Calu3 (cell line): ENCODE results near the gene PRSS35. TPM values are rescaled to one million over a fixed set of nuclear protein-coding genes. Genes with fewer than 3 reads are reported as not detected.

Experiments
- BruUV-seq: library from RNA; stranded (reverse); fragments of 400-500 nt; replicated peaks from 2 replicates; lab custom pipeline; 2021; lab: Mats Ljungman, UMichigan
- CTCF ChIA-PET: fragments of 300-600 bp; sonication (Branson Sonifier 250); formaldehyde crosslinking; loops from one replicate; lab custom pipeline; 2022; ENCODE audit warnings: antibody characterized with exemption; lab: Charles Lee
- DNase-seq: peaks from one replicate; pipeline ENCODE4 v3.0.0; 2022
- H3K27ac Mint-ChIP-seq: one replicate; pipeline ENCODE4 v1.8.0; 2022; ENCODE audit warnings: mixed read lengths; ENCODE audit not compliant: unreplicated experiment
- H3K27me3 Mint-ChIP-seq: one replicate; pipeline ENCODE4 v1.8.0; 2022; ENCODE audit warnings: mixed read lengths; ENCODE audit not compliant: unreplicated experiment
- H3K36me3 Mint-ChIP-seq: one replicate; pipeline ENCODE4 v1.8.0; 2022; ENCODE audit warnings: mild to moderate bottlenecking, moderate library complexity, mixed read lengths; ENCODE audit not compliant: insufficient read depth, unreplicated experiment
- H3K4me1 Mint-ChIP-seq: one replicate; pipeline ENCODE4 v1.8.0; 2022; ENCODE audit warnings: mild to moderate bottlenecking, low read depth, mixed read lengths; ENCODE audit not compliant: unreplicated experiment
- H3K4me3 Mint-ChIP-seq: one replicate; pipeline ENCODE4 v1.8.0; 2022; ENCODE audit warnings: mild to moderate bottlenecking, low read depth, moderate library complexity, mixed read lengths; ENCODE audit not compliant: unreplicated experiment
- H3K9me3 Mint-ChIP-seq: one replicate; pipeline ENCODE4 v1.8.0; 2022; ENCODE audit warnings: low read depth, mixed read lengths; ENCODE audit not compliant: unreplicated experiment
- intact Hi-C: fragments of 100-400 bp; cut with micrococcal nuclease; formaldehyde crosslinking; loops from one replicate; pipeline ENCODE4 v1.10.0; 2022; ENCODE audit not compliant: unreplicated experiment
- total RNA-seq: library from RNA; stranded (reverse); gene quantifications from 2 replicates; pipeline ENCODE4 v1.2.3, GENCODE V29; 2022
- TF ChIP-seq, protein P1 (sequence below): fragments of 200-600 bp; IDR thresholded peaks from one replicate; pipeline ENCODE4 v1.8.0; 2022; ENCODE audit warnings: antibody characterized with exemption; ENCODE audit not compliant: unreplicated experiment

The PRSS35 gene
- total RNA-seq, 1 experiment from 2014 or later = not detected

DNA sequence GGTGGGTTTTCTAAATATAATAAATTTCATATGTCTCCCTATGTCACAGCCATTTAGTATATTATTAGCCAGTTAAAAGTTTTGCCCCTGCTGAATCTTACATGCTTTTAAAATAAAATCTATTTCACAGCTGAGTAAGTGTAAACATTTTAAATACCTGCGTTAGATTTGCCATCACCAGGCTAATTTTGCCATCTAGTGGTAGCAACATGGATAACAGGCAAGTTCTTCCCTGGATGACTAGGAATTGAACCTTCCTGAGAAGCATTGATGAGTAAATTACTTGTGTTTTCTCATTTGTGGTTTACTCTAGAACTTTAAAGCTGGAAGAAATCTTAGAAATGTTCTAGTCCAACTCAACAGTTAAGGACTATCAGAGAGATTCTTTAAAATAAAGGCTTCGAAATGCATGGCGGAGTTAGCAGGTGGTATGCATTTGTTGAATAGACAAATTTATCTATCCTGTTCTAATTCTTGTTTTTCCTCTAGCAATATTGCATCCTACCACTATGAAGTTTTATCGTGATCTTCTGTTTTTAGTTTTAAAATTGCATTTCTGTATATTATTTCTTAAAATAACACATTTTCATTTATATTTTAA, 2.6 kb downstream of the PRSS35 start:
- TF ChIP-seq, protein P1, sequence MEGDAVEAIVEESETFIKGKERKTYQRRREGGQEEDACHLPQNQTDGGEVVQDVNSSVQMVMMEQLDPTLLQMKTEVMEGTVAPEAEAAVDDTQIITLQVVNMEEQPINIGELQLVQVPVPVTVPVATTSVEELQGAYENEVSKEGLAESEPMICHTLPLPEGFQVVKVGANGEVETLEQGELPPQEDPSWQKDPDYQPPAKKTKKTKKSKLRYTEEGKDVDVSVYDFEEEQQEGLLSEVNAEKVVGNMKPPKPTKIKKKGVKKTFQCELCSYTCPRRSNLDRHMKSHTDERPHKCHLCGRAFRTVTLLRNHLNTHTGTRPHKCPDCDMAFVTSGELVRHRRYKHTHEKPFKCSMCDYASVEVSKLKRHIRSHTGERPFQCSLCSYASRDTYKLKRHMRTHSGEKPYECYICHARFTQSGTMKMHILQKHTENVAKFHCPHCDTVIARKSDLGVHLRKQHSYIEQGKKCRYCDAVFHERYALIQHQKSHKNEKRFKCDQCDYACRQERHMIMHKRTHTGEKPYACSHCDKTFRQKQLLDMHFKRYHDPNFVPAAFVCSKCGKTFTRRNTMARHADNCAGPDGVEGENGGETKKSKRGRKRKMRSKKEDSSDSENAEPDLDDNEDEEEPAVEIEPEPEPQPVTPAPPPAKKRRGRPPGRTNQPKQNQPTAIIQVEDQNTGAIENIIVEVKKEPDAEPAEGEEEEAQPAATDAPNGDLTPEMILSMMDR = peak; percentile 83
- intact Hi-C loops = loop anchor here (1.0 to 2.0 kb wide), 2 partner anchors 293 to 448 kb away; partner anchors contain the start of gene DOP1A
- peaks cover 9% of the 10 kb centered on the region for H3K36me3 Mint-ChIP-seq
- H3K9me3 Mint-ChIP-seq = no peaks in the 10 kb centered on the region
- H3K27ac Mint-ChIP-seq = no peak overlapping the region
- no peaks in the 10 kb centered on the region for H3K4me1 Mint-ChIP-seq
- BruUV-seq = no TSS peak
- H3K27me3 Mint-ChIP-seq = no peaks in the 10 kb centered on the region
- no peak overlapping the region for H3K4me3 Mint-ChIP-seq
- CTCF ChIA-PET = interaction anchor here (0.8 to 2.7 kb wide), 5 partner anchors 96 to 447 kb away, joined by 3 to 15 read pairs (median 4); partner anchors contain the start of gene DOP1A
- peak; percentile 56 for DNase-seq

- Mint-ChIP-seq H3K4me1 (no peaks in the 10 kb centered on the region), H3K9me3 (no peaks in the 10 kb centered on the region), H3K27me3 (no peaks in the 10 kb centered on the region), H3K27ac (no peak overlapping the region), H3K36me3 (peaks cover 1% of the 10 kb centered on the region), H3K4me3 (no peak overlapping the region)
- no TSS peak for BruUV-seq
- DNase-seq = no peak
- TF ChIP-seq, protein P1 = no peak
- CTCF ChIA-PET = no interaction called here
- intact Hi-C loops = no loop called here
Observed at GRCh38 chr6:83517500-83517899, 5.2 kb downstream of the PRSS35 start.

DNA sequence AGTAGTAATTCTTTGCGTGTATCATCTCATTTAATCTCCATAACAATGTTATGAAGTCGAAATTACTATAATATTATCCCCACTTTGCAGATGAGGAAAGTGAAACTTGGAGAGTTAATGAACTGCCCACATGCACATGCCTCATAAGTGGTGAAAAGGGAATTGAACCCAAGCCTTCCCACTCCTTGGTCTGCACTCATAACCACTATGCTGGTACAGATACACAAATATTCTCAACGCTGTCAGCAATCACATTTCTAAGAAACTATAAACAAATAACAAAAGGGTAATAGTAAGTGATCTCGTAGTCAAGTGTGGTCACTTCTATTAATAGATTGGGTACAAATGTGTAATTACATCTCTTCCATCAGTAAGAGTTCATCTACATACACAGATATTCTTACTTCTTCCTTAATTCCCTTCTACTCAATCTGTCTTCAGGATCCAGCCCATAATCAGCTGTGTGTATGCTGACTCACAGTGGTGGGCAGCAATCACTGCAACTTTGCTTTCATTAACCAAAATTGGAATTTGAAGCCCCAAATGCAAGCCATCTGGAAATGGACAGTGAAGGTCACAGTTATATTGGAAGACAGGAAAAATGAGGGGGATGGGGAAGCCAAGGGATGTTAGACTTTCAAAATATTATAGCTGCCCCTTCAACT, 6.6 kb downstream of the PRSS35 start:
- no peak overlapping the region for H3K4me3 Mint-ChIP-seq
- no peak for DNase-seq
- H3K36me3 Mint-ChIP-seq = no peaks in the 10 kb centered on the region
- H3K4me1 Mint-ChIP-seq = no peaks in the 10 kb centered on the region
- BruUV-seq = no TSS peak
- peaks cover 9% of the 10 kb centered on the region for H3K27me3 Mint-ChIP-seq
- H3K27ac Mint-ChIP-seq = no peak overlapping the region
- intact Hi-C loops = no loop called here
- CTCF ChIA-PET = no interaction called here
- no peaks in the 10 kb centered on the region for H3K9me3 Mint-ChIP-seq
- TF ChIP-seq, protein P1 = no peak

DNA sequence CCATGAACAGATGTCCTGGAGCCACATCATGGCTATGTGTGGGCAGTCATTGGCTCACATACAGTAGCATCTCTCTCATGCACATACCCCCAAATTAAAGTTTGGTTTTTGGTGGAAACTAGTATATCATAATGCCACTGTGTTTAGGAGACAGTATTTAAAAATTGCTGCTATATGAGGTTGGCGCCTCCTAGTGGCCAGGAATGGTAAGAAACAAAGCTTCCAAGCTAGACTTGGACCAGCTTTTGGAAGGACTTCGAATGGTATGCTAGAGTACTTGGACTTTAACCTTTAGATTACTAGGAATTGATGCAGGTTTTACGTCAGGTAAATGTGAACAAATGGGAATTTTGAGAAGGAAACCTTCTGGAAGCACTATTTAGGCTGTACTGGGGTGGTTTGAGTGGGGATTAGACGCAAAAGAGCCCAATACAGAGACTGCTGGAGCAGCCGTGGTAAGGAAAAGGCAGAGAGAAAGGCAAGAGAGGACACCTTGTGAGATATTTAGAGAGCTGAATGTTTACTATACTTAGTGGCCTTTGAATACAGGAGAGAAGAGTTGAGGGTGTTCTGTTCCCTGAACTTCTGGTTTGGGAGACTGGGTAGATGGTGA, 23.8 kb downstream of the PRSS35 start:
- intact Hi-C loops = no loop called here
- no TSS peak for BruUV-seq
- TF ChIP-seq, protein P1 = peak; percentile 75
- Mint-ChIP-seq H3K36me3 (no peaks in the 10 kb centered on the region), H3K27me3 (peaks cover 20% of the 10 kb centered on the region), H3K27ac (no peak overlapping the region), H3K4me1 (peaks cover 14% of the 10 kb centered on the region), H3K9me3 (no peaks in the 10 kb centered on the region), H3K4me3 (no peak overlapping the region)
- CTCF ChIA-PET = interaction anchor here (0.6 to 1.0 kb wide), 8 partner anchors 9 to 319 kb away, joined by 3 to 5 read pairs (median 3); partner anchors contain the start of gene PRSS35
- peak; percentile 55 for DNase-seq
